Measurements from ENCODE around the gene SMG6. TPM values are rescaled to one million over a fixed set of nuclear protein-coding genes. Genes with fewer than 3 reads are reported as not detected.
"Not testable (repeated sequence)": the region's sequence is repeated elsewhere in the genome, so short reads cannot be mapped to it uniquely, and the experiment has no call there.

Gene SMG6
- total RNA-seq, 1 donor from 2014 or later = 36.7 TPM

DNA sequence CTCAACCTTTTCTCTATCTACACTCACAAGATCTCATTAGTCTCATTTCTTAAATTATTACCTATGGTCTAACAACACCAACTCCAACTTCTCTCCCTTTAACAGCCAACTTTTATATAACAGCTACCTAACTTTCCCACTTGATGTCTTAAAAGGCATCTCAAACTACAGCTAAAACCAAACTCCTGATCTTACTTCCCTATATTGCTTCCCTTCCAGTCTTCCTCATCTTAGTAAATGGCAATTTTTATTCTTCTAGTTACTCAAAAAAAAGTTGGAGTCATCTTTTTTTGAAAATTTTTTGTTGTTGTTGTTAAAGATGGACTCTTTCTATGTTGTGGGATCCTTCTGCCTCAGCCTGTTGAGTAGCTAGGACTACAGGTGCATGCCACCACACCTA is 15.5 kb upstream of the SMG6 start:
- DNase-seq (ENCODE audit: extremely low spot score, unreplicated experiment) = no peak
- H3K27me3 Mint-ChIP-seq (ENCODE audit: unreplicated experiment) = no peaks in the 10 kb centered on the region
- no peak overlapping the region for H3K27ac Mint-ChIP-seq (ENCODE audit: unreplicated experiment)
- H3K36me3 Mint-ChIP-seq (ENCODE audit: unreplicated experiment) = peaks cover 24% of the 10 kb centered on the region
- no peaks in the 10 kb centered on the region for H3K4me1 Mint-ChIP-seq (ENCODE audit: unreplicated experiment)
- H3K9me3 Mint-ChIP-seq (ENCODE audit: unreplicated experiment) = no peaks in the 10 kb centered on the region
- TF ChIP-seq, protein P1, sequence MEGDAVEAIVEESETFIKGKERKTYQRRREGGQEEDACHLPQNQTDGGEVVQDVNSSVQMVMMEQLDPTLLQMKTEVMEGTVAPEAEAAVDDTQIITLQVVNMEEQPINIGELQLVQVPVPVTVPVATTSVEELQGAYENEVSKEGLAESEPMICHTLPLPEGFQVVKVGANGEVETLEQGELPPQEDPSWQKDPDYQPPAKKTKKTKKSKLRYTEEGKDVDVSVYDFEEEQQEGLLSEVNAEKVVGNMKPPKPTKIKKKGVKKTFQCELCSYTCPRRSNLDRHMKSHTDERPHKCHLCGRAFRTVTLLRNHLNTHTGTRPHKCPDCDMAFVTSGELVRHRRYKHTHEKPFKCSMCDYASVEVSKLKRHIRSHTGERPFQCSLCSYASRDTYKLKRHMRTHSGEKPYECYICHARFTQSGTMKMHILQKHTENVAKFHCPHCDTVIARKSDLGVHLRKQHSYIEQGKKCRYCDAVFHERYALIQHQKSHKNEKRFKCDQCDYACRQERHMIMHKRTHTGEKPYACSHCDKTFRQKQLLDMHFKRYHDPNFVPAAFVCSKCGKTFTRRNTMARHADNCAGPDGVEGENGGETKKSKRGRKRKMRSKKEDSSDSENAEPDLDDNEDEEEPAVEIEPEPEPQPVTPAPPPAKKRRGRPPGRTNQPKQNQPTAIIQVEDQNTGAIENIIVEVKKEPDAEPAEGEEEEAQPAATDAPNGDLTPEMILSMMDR (IDR thresholded peaks at IDR 0.05) = no peak
- H3K4me3 Mint-ChIP-seq (ENCODE audit: unreplicated experiment) = no peak overlapping the region

DNA sequence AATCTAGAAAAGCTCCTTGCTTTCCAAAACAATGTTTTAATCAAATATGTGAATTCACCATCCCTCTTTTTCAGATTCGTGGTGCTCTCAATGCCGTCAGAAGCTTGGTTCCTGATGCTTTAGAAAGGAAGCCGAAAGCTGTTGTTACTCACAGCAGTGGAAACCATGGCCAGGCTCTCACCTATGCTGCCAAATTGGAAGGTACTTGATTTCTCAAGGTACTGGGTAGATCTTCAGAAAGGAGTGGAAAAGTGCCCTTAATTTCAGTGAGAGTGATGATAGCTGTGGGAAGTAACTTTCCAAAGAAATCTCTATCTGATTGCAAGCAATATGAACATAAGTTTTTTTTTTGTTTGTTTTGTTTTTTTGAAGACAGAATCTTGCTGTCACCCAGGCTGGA is 14.2 kb upstream of the SMG6 start:
- no peak overlapping the region for H3K27ac Mint-ChIP-seq (ENCODE audit: unreplicated experiment)

DNA sequence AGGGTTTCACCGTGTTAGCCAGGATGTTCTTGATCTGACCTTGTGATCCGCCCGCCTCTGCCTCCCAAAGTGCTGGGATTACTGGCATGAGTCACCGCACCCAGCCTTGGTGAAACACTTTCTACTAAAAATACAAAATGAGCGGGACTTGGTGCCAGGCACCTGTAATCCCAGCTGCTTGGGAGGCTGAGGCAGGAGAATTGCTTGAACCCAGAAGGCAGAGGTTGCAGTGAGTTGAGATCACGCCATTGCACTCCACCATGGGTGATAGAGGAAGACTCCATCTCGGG is 13.3 kb upstream of the SMG6 start:
- DNase-seq (ENCODE audit: extremely low spot score, unreplicated experiment); H3K9me3 Mint-ChIP-seq (ENCODE audit: unreplicated experiment); H3K4me3 Mint-ChIP-seq (ENCODE audit: unreplicated experiment); H3K4me1 Mint-ChIP-seq (ENCODE audit: unreplicated experiment); H3K27ac Mint-ChIP-seq (ENCODE audit: unreplicated experiment); H3K27me3 Mint-ChIP-seq (ENCODE audit: unreplicated experiment); H3K36me3 Mint-ChIP-seq (ENCODE audit: unreplicated experiment): not testable (repeated sequence)

More for the DNA sequence above, 14.2 kb upstream of the SMG6 start:
- Mint-ChIP-seq H3K9me3 (ENCODE audit: unreplicated experiment) (no peaks in the 10 kb centered on the region), H3K4me1 (ENCODE audit: unreplicated experiment) (no peaks in the 10 kb centered on the region), H3K27me3 (ENCODE audit: unreplicated experiment) (no peaks in the 10 kb centered on the region), H3K4me3 (ENCODE audit: unreplicated experiment) (no peak overlapping the region), H3K36me3 (ENCODE audit: unreplicated experiment) (peaks cover 13% of the 10 kb centered on the region)
- TF ChIP-seq, protein P1 (IDR thresholded peaks at IDR 0.05) = no peak
- no peak for DNase-seq (ENCODE audit: extremely low spot score, unreplicated experiment)

DNA sequence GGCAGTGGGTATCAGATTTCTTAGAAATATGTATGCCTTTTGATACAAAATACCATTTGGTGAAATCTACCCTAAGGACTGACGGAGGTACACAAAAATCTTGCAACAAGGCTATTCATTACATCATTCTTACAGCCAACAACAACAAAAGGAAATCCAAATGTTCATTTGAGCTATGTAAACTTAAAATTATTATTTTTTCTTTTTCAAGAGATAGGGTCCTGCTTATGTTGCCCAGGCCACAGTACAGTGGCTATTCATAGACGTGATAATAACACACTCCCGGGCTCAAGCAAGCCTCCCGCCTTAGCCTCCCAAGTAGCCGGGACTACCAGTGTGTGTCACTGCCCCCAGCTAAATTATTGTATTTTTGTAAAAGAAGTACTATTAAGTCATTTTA is 9.2 kb upstream of the SMG6 start:
- TF ChIP-seq, protein P1 (IDR thresholded peaks at IDR 0.05) = no peak
- no peak overlapping the region for H3K4me3 Mint-ChIP-seq (ENCODE audit: unreplicated experiment)
- peaks cover 5% of the 10 kb centered on the region for H3K4me1 Mint-ChIP-seq (ENCODE audit: unreplicated experiment)
- H3K27me3 Mint-ChIP-seq (ENCODE audit: unreplicated experiment) = no peaks in the 10 kb centered on the region
- no peak for DNase-seq (ENCODE audit: extremely low spot score, unreplicated experiment)
- H3K9me3 Mint-ChIP-seq (ENCODE audit: unreplicated experiment) = no peaks in the 10 kb centered on the region
- H3K36me3 Mint-ChIP-seq (ENCODE audit: unreplicated experiment) = peaks cover 6% of the 10 kb centered on the region
- no peak overlapping the region for H3K27ac Mint-ChIP-seq (ENCODE audit: unreplicated experiment)

DNA sequence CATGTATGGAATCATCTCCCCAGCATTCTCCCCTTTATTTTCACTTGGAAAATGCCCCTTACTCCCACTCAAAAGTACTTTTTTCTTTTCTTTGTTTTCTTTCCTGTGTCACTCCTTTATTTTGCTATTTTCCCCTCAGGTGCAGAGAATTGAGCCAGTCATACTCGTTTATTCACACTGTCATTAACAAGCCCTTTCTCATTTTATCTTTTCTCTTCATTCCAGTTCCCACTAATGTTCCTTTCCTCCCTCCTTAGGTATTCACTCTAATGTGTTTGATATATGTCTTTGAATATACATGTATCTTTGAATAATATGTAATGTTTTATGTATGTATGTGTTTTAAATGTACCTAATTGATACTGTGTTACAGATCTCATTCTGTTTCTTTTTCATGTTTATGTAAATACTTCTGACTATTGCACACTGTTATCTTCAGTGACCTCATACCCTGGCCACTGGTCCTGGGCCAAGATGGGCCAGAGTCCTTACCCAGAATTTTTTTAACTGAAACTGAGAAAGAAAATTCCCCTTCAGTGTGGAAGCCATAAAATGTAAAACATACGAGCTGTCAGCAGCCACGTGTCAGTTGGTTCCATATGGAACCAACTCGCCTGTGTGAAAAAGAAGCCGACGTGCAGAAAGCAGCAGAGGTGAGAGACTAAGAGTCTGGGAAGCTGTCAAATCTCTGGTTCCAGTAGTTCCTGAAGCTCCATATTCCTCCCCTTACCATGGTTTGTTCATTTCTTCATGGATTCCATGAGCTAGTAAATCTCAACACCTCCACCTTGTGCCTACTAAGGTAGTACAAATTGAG is 6.0 kb upstream of the SMG6 start:
- H3K27ac Mint-ChIP-seq (ENCODE audit: unreplicated experiment) = no peak overlapping the region
- TF ChIP-seq, protein P1 (IDR thresholded peaks at IDR 0.05) = no peak
- peaks cover 12% of the 10 kb centered on the region for H3K36me3 Mint-ChIP-seq (ENCODE audit: unreplicated experiment)
- H3K27me3 Mint-ChIP-seq (ENCODE audit: unreplicated experiment) = no peaks in the 10 kb centered on the region
- H3K4me3 Mint-ChIP-seq (ENCODE audit: unreplicated experiment) = no peak overlapping the region
- no peaks in the 10 kb centered on the region for H3K9me3 Mint-ChIP-seq (ENCODE audit: unreplicated experiment)
- H3K4me1 Mint-ChIP-seq (ENCODE audit: unreplicated experiment) = peaks cover 11% of the 10 kb centered on the region
- no peak for DNase-seq (ENCODE audit: extremely low spot score, unreplicated experiment)
